HG02678 (cell line): Measurements from ENCODE around the gene CCDC154.
"Not testable (repeated sequence)": the region's sequence is repeated elsewhere in the genome, so short reads cannot be mapped to it uniquely, and the experiment has no call there.

Experiments used
- ATAC-seq: cut with Tn5 transposase; IDR thresholded peaks from one replicate; pipeline ENCODE4 v1.9.1; 2021; ENCODE audit warnings: mild to moderate bottlenecking, moderate library complexity; ENCODE audit not compliant: unreplicated experiment

Gene CCDC154

DNA sequence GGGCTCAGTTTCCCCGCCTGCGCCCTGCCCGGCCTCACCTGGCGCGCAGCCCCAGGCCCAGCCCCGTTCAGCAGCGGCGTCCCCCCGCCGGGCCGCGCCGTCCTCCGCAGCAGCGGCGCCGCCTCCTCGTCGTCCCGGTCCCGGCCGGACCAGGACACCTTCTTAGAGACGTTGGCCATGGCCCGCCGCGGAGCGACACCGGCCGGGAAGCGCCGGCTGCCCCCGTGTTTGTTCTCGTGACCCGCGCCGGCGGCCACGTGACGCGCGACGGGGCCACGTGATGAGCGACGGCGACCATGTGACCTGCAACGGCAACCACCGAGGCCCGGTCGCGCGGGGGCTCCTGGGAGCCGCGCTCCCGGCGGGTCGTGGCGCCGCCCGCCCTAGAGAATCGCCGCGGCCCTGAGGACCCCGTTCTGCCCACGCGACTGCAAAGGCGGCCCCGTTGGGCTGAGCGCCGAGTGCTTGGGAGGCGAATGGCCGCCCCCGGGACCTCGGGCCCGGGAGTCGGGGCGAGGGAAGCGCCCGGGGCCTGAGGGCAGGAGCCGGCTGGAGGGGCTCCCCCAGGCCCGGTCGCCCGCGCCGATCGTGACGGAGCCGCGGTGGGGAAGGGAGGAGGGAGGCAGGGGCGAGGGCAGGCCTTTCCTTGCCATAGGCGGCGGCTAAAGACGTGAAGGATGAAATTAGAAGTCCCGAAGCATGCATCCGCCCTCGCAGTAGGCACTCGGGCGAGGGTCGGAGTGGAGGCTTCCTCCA is 30.6 kb upstream of the CCDC154 start, which contains the start of gene CLCN7:
Gene CLCN7 (minus strand): TSS at position 233 of the 756 bp plus-strand sequence. CDS start 54 bp downstream, at position 179.
- peak; percentile 86 for ATAC-seq

DNA sequence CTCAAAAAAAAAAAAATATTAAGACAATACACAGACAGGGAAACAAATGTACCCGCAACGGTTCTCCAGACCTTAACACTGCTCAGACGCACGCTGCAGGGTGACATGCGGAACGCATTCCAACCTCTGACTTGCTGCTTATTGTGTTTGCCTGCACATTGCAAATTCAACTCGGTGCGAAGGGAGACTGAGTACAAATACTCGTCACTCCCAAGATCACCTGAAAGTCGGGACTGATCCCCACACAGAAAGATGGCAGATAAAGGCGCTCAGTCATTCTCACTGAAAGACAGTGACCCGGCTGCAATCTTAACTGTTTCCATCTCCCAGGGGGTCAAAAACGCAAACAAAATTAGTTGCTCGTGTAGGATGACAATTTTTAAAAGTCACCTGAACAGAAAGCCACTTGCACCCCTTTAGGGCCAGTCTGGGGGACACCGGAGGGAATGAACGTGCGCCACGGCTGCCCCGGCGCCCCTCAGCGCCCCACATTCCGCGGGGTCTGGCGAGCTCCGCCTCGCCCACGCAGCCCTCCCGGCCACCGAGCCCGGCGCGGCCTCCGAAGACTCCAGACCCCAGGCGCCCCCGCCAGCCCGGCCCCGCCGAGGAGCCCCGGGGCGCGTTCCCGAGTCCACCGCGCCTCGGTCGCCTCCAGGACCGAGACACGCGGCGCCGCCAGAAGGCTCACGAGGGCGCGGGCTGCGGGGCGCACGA is 29.9 kb upstream of the CCDC154 start:
- no peak for ATAC-seq

DNA sequence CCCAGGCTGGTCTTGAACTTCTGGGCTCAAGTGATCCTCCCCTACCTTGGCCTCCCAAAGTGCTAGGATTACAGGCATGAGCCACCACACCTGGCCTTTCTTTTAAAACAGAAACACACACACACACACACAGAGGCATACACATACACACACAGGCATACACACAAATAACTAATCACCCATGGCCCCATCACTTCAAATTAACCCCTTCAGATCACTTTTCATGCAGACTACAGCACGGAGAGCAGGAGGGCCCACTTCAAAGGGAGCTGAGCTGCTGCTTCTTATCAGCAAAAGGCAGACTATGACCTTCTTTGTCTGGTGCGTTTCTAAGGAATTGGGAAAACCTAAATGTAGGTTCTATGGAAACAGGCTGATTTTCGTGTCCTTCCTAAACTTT is 28.6 kb upstream of the CCDC154 start:
- no peak for ATAC-seq

DNA sequence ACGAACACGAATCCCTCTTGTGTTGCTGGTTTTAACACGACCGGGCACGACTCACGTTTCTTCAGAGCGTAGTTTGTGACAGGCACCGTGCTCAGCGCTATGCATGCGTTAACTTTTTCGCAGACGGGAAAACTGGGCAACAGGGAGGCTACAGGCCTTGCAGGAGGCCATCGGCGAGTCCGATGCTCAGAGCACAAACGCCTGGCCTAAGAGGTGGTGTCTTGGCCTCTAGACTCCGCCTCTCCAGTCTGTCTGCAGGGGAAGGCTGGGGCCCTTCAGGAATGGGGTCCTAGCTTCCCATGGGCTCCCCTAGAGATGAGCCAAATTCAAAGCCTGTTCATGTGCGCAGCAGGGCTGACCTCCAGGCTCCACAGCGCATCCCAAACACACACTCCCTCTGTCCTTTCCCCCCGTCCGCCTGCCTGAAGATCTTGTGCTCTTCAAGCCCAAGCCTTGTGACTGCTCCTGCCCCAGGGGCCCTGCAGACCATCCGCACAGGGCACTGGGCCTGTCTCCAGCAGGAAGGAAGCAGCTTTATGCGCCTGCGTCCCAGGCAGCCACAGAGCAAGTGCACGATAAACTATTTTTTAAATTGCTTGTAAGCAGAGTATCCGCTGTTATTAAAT is 27.3 kb upstream of the CCDC154 start:
- no peak for ATAC-seq

DNA sequence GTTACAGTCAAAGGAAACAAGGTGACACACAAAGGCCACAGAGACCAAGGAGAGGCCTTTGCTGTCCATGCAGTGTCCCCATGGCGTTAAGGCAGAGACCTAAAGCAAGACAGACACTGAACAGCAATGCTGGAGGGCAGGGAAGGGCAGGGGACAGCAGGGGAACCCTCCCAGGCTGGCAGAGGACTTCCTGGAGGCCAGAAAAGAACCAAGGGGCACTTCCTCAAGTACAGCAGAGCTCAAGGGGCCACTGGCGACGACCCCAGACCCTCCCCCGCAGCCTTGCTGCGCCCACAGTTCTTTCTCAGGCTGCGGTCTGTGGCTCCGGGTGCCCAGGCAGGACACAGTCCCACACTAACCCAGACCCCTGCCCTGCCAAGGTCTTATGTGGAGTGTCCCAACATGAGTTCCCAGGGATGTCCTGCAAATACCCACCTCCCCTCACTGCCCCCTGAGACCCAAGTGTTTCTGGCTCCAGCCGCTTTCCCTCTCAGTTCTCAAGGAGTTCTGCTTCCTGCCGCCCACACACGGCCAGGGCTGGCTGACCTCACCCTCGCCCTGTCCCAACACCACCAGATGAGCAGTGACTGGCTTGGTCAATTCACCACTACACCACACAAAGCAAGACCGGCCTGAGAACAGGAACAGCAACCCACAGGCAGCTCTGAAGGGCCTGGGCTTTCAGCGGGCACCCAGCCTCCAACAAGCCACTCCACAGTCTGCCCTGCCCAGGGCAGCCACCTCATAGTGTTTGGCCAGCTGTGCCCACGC is 26.3 kb upstream of the CCDC154 start:
- ATAC-seq = no peak

DNA sequence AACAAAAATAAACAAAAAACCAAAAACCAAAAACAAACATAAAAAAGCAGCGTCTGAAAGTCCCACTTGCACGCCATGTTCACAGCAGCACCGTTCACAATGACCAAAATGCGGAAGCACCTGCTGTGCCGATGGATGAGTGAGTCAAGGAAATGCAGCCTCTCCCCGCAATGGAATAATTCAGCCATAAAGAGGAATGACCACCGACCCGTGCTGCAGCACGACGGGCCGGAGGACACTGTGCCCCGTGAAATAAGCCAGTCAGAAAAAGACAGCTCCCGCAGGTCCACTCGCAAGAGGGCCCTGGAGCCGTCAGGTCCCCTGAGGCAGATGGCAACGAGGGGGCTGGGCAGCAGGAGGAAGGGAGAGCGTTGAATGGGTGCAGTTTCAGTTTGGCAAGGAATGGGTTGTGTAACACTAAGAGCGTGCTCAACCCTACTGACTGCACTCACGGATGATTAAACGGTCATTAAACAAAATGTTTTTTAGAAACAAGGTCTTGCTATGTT is 25.4 kb upstream of the CCDC154 start:
- no peak for ATAC-seq

DNA sequence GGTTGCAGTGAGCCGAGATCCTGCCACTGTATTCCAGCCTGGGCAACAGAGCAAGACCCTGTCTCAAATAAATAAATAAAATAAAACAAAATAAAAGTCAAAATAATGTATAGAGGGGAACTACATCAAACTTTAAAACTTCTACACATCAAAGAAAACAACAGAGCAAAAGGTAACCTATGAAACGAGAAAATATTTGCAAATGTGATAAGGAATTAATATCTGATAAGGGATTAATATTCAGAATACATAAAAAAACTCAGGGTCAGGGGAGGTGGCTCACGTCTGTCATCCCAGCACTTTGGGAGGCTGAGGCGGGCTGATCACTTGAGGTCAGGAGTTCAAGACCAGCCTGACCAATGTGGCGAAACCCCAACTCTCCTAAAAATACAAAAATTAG is 24.8 kb upstream of the CCDC154 start:
- ATAC-seq = not testable (repeated sequence)

DNA sequence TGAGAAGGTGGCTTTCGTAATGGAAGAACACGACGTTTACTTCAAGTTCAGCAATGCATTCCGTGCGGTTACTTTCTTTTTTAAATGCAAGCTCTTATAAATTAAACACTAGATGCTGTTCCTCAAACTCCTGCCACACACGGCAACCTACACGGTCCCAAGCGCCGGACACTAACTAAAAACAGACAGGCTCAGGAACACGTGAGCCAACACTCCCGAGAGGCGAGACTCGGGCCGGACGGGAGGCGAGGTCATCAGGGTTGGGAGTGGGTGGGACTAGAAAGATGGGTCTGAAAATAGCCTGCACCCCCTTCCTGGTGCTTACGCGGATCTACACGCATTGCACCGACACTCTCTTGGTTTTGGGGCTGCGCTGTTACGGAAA is 24.1 kb upstream of the CCDC154 start:
- ATAC-seq = no peak

DNA sequence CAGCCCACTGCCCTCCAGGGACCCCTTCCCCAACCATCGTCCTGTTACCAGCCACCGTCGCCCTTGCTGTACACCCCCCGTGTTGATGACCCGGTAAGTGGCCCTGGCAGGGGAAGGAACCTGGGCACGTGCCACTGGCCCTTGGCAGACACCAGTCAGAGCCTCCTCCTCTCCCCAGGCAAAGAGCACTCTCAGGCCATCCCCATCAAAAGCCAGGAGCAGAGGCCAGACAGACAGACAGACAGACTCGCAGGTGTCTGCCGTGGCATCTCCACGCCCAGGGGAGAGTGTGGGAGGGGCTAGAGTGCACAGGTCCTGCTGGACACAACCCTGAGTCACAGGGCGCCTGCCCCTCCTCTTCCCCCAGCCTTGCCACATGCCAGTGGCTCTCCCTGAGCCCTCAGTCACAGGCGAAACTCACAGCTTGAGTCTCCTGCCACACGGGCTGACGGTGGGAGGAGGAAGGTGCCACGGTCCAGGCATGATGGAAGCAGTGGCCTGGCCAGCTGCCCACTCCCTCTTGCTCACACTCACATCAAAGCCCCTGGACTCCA is 22.7 kb upstream of the CCDC154 start:
- ATAC-seq = no peak

DNA sequence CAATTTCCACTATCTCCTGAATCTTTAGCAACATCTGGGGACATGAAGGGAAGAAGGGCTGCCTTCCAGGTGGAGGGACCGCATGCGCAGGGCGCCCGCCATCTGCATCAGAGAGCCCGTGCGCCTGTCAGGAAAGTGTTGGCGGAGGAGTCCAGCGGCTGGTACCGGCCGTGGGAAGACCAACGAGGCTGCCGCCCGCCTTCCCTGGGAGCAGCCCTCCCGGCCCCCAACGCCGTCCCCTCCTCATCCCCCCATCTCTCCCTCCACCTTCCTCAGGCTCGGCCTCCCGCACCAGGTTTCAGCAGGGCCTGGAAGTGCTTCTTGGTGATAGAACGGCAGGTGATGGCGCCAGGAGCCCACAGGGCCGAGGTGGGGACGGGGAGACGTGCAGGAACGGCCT is 21.7 kb upstream of the CCDC154 start:
- no peak for ATAC-seq

DNA sequence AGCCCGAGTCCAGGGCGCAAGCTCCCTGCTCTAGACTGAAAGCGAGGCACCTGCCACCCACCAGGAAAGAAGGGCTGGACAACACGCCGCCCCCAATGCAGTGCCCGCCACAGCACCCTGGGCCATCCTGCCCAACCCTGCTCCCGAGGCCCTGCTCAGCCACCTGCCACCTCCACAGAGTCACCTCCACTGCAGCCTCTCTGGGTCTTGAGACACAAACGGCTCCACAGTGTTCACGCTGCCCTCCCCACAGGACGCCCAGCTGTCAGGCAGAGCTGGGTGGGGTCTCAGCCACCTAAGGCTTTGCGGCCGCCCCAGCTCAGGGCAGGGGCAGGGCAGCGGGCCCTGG is 21.2 kb upstream of the CCDC154 start:
- no peak for ATAC-seq

DNA sequence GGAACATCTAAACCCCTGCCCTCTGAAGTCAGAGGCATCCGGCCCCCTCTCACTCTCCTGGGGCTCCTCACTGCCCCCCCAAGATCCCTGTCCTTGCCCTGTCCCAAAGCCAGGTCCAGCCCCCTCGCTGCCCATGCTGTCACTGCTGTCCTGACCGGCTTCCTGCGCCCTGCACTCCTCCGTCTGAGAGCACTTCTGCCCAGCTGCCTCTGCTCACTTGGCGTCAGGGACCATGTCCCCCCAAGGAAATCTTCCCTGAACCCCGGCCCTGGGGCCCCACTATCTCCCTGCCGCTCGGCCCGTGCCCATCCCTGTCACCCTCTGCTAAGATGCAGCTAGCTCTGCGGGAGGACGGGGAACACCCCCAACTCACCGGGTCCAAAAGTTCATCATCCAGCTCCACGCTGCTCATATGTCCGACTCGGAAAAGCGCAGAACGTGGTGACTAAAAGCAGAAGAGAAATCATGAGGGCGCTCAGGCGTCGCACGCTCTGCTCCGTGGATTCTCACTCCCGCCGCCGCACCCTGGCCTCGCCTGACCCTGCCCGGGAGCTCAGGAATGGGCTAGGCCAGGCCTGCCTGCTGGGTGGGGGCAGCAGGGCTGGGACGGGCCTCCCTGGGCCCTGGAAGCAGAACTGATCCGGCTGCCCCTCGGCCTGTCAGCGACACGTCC is 20.7 kb upstream of the CCDC154 start:
- ATAC-seq = no peak

DNA sequence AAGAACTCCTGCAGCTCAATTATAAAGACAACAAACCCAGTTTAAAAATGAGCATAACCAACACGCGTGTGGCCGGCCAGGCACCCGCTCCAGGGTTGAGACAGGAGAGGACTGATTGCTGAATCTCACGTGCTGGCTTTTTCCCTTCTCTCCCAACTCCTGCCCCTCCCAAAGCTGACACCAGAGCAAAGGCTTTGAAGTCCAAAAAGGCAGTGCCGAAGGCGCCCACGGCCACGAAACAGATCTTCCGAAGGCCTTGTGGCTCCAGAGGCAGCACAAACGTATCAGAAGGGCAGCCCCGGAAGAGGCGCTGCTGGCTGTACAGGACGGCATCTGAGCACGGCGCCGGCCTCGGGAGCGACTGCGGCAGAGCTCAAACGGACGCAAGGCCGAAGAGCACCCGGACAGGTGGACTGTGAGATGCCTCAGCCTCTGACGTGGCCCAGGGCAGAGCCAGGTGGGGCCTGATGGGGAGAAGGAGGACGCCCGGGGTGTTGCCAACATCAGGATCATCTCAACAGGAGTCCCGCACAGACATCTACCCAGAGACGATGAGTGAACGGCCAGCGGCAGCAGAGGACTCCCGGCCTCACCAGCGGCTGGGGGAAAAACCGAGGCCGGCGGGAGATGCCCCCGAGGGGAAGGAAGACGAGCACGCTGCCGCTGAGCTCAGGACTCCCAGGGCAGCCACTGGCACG is 20.0 kb upstream of the CCDC154 start:
- ATAC-seq = no peak

DNA sequence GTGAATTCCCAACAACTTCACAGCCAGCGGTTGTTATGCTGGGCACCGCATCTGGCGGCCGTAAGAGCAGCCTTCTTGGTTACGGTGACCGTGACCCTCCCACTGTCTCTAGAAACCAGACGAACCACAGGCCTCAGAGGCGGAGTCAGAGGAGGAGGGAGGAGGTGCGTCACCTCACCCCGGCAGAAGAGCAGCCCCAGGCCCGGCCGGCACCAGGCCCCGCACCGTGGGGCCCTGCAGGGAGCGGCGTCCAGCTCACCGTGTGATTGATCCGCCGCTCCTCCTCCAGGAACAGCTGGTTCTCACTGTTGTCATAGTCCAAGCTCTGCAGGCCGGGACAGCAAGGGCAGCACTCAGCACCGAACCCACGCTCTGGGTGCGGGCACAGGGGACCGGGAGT is 16.8 kb upstream of the CCDC154 start:
- ATAC-seq = no peak

DNA sequence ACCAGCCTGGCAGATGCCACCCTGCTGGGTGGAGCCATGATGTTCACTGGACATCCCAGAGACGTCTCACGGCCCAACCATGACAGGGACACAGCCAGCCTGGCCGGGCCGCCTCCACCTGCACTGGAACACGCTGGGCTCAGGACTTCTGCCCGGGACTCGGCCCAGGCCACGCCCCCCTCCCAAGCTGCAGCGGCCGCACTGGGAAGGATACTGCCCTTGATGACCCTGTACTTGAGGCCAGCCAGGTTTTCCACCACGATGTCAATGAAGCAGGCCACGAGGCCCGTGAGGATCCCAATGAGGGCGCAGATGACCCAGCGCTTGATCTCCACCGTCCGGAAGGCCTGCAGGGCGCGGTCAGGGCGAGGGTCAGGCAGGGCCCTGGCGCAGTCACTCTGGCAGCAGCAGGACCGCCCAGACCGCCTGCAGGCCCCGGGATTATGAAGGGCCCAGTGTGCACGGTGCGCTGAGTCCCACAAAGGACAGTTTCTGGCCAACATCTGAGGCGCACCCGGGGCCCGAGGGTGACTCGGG is 16.3 kb upstream of the CCDC154 start:
- ATAC-seq = no peak

DNA sequence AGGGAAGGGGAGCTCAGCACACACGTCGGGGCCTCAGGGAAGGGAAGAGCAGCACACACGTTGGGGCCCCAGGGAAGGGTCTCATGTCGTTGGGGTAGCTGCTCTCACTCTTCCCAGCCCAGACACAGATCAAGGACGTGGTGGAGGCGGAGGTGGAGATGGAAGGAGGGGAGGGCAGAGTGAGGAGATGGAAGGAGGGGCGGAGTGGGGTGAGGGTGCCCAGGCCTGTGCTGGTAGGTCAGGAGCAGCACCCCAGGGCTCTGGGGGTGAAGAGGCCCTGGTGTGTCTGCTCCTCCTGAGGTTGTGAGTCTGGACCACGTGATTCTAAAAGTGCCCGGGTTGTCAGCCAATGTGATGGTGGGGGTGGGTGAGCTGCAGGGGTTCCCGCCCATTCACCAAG is 15.6 kb upstream of the CCDC154 start:
- ATAC-seq = no peak

DNA sequence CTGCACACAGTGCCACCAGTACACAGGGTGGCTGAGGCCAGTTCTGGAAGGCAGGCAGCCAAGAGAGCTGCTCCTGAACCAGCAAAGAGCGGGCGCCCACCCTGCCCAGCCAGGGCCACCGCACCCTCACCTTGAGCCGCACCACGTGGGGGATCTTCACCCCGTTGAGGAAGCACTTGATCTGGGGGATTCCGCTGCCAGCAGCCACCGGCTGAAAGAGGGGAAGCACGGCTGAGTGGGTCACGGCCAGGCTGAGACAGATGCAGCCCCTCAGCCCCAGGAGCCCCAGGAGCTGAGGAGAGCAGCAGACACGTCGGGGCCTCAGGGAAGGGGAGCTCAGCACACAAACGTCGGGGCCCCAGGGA is 14.6 kb upstream of the CCDC154 start:
- no peak for ATAC-seq

DNA sequence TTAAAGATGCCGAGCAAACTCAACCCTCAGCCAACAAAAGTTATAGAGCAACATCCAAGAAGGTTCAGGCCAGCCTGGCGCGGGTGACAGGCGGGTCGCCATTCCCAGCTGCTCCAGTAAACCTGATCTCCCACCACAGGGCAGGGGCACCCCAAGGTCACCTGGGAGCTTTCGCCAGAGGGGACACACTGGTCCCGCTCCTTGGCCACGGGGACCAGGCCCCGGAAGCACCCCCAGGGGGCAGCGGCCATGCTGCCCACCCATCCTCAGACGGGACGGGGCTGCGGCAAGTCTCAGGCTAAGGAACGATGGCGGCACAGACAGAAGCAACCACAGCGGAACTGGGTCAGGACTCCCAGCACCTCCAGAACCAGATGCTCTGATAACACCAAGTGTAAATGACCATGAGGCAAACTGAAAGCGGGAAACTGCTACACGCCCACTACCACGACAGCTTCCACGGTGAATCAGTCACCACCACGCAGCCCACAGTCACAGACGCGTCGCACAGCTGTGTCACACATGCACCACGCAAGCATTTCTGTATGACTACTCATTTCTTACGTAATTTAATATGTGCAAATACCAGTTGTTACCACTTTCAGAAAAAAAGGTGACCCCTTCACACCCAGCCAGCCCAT is 14.1 kb upstream of the CCDC154 start:
- no peak for ATAC-seq
